ENCODE data around the gene CYS1.

GRCh38 chr2:10085668-10086059 lies 5.5 kb upstream of the CYS1 start:
- TF ChIP-seq, protein P1, sequence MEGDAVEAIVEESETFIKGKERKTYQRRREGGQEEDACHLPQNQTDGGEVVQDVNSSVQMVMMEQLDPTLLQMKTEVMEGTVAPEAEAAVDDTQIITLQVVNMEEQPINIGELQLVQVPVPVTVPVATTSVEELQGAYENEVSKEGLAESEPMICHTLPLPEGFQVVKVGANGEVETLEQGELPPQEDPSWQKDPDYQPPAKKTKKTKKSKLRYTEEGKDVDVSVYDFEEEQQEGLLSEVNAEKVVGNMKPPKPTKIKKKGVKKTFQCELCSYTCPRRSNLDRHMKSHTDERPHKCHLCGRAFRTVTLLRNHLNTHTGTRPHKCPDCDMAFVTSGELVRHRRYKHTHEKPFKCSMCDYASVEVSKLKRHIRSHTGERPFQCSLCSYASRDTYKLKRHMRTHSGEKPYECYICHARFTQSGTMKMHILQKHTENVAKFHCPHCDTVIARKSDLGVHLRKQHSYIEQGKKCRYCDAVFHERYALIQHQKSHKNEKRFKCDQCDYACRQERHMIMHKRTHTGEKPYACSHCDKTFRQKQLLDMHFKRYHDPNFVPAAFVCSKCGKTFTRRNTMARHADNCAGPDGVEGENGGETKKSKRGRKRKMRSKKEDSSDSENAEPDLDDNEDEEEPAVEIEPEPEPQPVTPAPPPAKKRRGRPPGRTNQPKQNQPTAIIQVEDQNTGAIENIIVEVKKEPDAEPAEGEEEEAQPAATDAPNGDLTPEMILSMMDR (IDR thresholded peaks at IDR 0.05; ENCODE audit: low read depth, low read length): no peak
- TF ChIP-seq MYC (IDR thresholded peaks at IDR 0.05; ENCODE audit: low read depth, low read length): no peak

Data from NB4 (cell line).